Measurements from ENCODE around the gene SIPA1L3. TPM values are rescaled to one million over a fixed set of nuclear protein-coding genes. Genes with fewer than 3 reads are reported as not detected.

Gene SIPA1L3
- total and polyA plus RNA-seq, 8 donors, result 19.7 to 44.8 (median 25.8) TPM

- Histone ChIP-seq H3K9me3 (no peaks in the 10 kb centered on the region), H3K4me1 (peaks cover 0 to 15% (median 5%) of the 10 kb centered on the region in 3 donors), H3K27me3 (no peaks in the 10 kb centered on the region), H3K27ac (no peak overlapping the region), H3K36me3 (no peaks in the 10 kb centered on the region), H3K4me3 (no peak overlapping the region)
- no peak for TF ChIP-seq CTCF (IDR thresholded peaks at IDR 0.05)
- FAIRE-seq, result no peak
- DNase-seq, result no peak
- WGBS, 2 donors, result 81 to 88% methylated on average over 5 of the region's 5 CpGs
- intact Hi-C loops (cut with DNase I), result no loop called here
- no peak for ATAC-seq
Measured at GRCh38 chr19:38253788-38254187, 346.8 kb downstream of the SIPA1L3 start.

DNA sequence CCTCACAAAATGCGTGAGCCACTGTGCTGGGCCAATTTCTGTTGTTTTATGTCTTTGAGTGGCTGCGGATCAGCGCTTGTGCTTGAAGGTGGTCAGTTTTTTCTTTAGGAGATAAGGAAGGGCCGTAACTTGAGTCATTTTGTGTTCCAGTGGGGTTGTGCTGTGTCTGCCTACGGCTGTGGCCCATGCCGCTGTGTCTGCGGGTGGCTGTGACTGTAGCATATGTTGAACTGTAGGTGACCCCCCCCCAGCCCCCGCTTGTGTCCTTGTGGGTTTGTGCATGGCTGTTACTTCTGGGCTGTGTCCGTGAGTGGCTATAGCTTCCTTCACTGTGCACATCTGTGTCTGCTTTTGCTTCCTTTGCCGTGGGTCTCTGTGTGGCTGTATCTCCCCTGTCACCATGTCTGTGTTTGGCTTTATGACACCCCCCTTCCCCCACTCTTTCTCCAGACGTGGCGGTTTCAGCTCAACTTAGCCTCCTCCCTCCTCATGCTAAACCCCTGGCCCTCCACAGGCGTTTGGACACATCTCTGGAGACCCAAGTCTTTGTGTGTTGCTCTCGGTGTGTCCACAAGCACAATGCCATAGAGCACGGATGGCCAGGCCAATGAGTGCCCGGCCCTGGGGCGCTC, 348.5 kb downstream of the SIPA1L3 start:
- H3K36me3 ChIP-seq, result no peaks in the 10 kb centered on the region
- H3K27ac ChIP-seq, result peak overlapping the region in 3 of 4 donors; percentile 5 to 44 (median 31)
- FAIRE-seq, result no peak
- ATAC-seq, result peak; percentile 12 to 42 (median 36)
- H3K9me3 ChIP-seq, result no peaks in the 10 kb centered on the region
- 44 to 50% methylated on average over 17 of the region's 17 CpGs for WGBS, 2 donors
- peak in 1 of 6 donors; percentile 50 for DNase-seq
- H3K27me3 ChIP-seq, result no peaks in the 10 kb centered on the region
- H3K4me3 ChIP-seq, result peak overlapping the region; percentile 26 to 59 (median 34)
- H3K4me1 ChIP-seq, result peaks cover 0 to 15% (median 5%) of the 10 kb centered on the region in 3 donors
- intact Hi-C loops (cut with DNase I), result no loop called here
- TF ChIP-seq CTCF (IDR thresholded peaks at IDR 0.05), result no peak

Other genes with a start within 250 kb of the SIPA1L3 start
- gene ZNF607, start 187.4 kb upstream of the SIPA1L3 start, total RNA-seq, result 1 to 10 TPM; 2.1 to 7.6 (median 3.2) TPM
- 1 to 10 TPM; 2.3 to 4.8 TPM for gene ZNF607, start 187.4 kb upstream of the SIPA1L3 start, polyA plus RNA-seq
- 10 to 100 TPM in 1 of 6 donors, 1 to 10 TPM in 5; 4.1 to 10.2 (median 5.4) TPM for gene ZNF573, start 127.6 kb upstream of the SIPA1L3 start, total RNA-seq
- gene ZNF573, start 127.6 kb upstream of the SIPA1L3 start, polyA plus RNA-seq, result 1 to 10 TPM; 1.1 to 1.6 TPM
- not detected for gene WDR87, start 614 bp upstream of the SIPA1L3 start, total RNA-seq
- under 1 TPM; 0.02 to 0.04 TPM for gene WDR87, start 614 bp upstream of the SIPA1L3 start, polyA plus RNA-seq

All from pancreas (tissue), 10 donors.